ENCODE results near the gene SKP1.
A peak's percentile ranks its signal among the peaks of the same experiment; 100 is the strongest.

SKP1 gene

DNA sequence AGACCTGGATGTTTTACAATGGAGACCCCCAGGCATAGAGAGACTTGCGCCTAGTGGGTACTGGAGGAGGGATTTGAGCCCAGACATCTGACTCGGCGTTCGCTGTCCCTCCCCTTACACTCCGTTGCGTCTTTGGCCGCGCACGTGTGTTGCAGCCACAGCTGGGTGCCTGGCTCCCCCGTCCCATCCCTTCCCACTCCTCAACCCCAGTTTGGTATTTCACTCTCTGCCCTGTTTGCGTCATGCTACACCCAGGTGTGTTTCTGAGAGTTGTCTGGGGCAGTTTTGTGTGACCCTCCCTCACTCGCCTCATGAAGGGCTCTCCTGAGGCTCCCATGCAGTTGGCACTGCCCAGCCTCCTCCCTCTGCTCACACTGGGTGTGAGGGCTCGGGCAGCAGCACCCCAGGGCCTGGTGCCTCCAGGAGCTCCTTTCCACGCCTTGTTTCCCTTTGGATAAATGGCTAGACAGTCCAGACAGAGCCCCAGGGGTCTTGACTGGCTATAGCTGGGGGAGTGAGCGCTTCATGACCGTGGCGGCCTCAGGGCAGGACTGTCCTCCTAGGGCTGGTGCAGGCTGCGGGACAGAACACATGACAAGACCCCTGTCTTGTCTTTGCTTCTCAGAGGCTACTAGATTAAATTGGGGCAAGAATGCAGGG, 48.6 kb downstream of the SKP1 start:
- H3K4me3 ChIP-seq (ENCODE audit: control insufficient read depth, low read depth, low read length) = no peak overlapping the region
- no peak for DNase-seq (ENCODE audit: low read depth)
- TF ChIP-seq, protein P1, sequence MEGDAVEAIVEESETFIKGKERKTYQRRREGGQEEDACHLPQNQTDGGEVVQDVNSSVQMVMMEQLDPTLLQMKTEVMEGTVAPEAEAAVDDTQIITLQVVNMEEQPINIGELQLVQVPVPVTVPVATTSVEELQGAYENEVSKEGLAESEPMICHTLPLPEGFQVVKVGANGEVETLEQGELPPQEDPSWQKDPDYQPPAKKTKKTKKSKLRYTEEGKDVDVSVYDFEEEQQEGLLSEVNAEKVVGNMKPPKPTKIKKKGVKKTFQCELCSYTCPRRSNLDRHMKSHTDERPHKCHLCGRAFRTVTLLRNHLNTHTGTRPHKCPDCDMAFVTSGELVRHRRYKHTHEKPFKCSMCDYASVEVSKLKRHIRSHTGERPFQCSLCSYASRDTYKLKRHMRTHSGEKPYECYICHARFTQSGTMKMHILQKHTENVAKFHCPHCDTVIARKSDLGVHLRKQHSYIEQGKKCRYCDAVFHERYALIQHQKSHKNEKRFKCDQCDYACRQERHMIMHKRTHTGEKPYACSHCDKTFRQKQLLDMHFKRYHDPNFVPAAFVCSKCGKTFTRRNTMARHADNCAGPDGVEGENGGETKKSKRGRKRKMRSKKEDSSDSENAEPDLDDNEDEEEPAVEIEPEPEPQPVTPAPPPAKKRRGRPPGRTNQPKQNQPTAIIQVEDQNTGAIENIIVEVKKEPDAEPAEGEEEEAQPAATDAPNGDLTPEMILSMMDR (conservative IDR thresholded peaks at IDR 0.05; ENCODE audit: control insufficient read depth, insufficient read depth, low read depth, low read length) = no peak

DNA sequence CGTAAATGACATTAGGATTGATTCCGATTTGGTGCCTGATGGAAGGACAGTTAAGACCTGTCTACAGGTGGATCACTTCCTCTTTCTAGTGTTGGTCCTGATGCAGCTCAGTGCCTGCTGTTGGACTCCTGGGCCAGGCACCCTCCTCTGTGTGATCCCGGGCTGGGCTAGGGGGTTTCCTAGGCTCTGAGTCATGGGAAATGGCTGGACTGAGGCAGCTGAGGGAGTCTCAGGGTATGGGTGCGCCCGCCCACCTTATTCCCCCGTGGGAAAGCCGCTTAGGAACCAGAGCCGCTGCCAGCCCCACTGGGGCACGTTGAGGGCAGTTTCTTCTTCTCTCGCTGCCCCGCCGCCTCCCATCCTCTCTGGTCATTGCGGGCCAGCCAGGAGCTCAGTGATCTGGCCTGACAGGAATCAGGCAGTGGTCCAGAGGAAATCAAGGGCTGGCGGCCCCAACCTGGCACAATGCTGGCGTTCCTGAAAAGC, 49.3 kb downstream of the SKP1 start:
- no peak overlapping the region for H3K4me3 ChIP-seq (ENCODE audit: control insufficient read depth, low read depth, low read length)
- DNase-seq (ENCODE audit: low read depth) = peak; percentile 63
- TF ChIP-seq, protein P1 (conservative IDR thresholded peaks at IDR 0.05; ENCODE audit: control insufficient read depth, insufficient read depth, low read depth, low read length) = no peak

DNA sequence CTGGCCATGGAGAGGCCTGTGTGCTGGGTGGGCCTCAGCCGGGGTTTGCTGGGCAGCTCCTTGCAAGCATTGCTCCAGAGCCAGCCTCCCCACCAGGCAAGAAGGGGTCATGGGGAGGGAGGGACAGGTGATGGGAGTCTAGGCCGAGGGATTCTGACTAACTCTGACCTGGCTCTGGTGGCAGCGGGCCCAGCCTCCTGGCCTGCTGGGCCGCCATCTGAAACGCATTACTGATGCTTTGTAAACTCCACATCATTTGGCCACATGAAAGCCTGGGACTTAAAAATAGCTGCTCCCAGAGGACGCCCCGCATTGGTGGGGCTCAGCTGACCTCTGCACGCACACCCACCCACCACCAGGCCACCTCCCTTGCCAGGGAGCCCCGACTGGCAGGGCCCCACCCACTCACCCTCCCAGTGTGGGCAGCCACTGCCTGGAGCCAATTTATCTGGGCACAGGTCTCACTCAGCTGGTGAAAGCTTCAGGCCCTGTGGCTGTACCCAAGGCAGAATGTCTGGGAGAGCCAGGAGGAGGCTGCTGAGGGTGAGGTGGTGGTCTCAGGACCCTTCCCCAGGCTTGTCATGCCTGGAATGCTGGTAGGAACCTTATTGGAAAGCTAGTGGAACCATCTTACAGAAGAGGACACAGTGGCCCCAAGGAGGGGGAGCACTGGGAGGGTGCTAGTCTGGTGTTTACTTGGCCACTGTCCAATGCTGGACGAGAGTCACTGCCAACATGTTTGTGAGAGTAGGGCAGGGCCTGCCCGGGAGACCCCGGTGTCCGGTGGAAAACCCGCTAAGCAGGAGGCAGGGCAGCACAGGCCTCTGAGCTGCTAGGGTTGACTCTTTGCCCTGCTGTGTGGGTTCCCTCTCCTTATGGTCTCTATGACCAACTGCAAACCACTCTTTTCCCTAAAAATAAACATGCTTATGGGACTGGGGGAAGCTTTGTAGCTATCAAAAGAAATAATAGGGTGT, 51.4 kb downstream of the SKP1 start:
- peak; percentile 99 for DNase-seq (ENCODE audit: low read depth)
- TF ChIP-seq, protein P1 (conservative IDR thresholded peaks at IDR 0.05; ENCODE audit: control insufficient read depth, insufficient read depth, low read depth, low read length) = no peak
- H3K4me3 ChIP-seq (ENCODE audit: control insufficient read depth, low read depth, low read length) = no peak overlapping the region

DNA sequence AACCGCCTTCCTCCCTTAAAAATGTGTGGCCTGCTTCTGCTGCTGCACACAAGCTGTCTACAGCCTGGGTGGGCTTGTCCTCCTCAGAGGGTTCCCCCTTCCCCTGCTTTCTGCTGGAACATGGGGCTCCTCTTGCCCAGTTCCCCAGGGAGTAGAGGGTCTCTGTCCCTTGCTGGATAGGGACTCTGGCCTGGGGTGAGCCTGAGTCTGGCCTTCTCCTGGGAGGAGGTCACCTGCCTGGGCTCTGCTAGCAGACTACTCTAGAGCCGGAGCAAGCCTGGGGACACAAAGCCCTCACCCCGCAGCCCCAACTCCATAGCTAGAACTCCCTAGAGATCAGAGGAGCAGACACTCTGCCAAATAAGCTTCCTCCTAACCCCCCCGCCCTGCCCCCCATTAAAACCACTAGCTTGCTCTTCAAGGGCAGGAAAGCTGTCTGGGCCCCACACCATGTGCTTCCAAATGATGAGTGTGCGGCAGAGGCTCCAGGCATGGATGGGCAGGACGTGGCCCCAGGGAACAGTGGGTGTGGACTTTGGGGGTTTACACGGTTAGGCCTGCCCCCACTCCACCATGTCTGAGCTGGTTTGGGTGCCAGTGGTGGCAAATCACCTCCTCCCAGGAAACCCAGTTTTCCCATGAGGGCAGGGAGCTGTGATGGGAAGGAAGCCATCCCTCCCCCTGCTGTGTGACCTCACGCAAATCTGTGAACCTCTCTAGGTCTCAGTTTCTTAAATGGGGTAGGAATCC, 52.3 kb downstream of the SKP1 start:
- H3K4me3 ChIP-seq (ENCODE audit: control insufficient read depth, low read depth, low read length) = no peak overlapping the region
- TF ChIP-seq, protein P1 (conservative IDR thresholded peaks at IDR 0.05; ENCODE audit: control insufficient read depth, insufficient read depth, low read depth, low read length) = no peak
- DNase-seq (ENCODE audit: low read depth) = peak; percentile 95

DNA sequence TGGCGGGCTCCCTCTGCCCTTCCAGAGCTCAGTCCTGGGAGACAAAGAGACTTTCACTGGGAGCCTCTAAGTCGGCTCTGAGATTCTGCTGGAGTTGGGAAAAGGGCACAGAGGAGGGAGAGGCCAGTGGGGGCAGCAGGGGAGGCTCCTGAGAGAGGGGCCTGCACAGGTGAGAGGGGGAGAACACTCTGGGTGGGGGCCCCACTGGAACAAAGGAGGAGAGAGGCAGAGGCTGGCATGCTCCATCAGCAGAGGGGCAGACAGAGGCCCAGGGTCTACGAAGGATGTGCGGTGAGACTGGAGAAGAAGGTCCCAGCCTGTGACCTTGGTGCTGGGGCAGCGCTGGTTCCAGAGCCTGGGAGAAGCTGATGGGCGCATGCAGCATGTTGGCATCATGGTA, 53.4 kb downstream of the SKP1 start:
- TF ChIP-seq, protein P1 (conservative IDR thresholded peaks at IDR 0.05; ENCODE audit: control insufficient read depth, insufficient read depth, low read depth, low read length) = no peak
- no peak for DNase-seq (ENCODE audit: low read depth)
- H3K4me3 ChIP-seq (ENCODE audit: control insufficient read depth, low read depth, low read length) = no peak overlapping the region

DNA sequence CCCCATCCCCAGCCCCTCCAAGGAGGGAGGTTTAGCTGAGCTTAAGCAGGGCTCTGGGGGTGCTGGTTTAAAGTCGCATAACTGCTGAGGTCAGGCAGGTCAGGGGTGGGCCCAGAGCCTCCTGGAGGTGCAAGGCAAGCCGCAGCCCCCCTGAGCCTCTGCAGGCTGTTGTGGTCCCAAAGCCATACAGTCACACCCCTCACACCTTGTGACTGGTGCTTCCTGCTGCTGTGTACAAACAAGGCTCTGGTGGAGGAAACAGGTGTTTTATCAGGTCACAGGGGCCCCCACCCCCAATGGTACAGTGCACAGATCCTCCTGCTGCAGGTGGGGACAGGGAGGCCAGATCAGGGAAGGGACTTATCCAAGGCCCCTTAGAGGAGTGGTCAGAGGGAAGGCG, 54.2 kb downstream of the SKP1 start:
- DNase-seq (ENCODE audit: low read depth) = no peak
- TF ChIP-seq, protein P1 (conservative IDR thresholded peaks at IDR 0.05; ENCODE audit: control insufficient read depth, insufficient read depth, low read depth, low read length) = no peak
- H3K4me3 ChIP-seq (ENCODE audit: control insufficient read depth, low read depth, low read length) = no peak overlapping the region

All from fibroblast of mammary gland (primary cell).